Stimulated activated effector memory CD8-positive, alpha-beta T cell treated with anti-CD3 and anti-CD28 coated beads, Interleukin-12 subunit alpha, Interleukin-12 subunit beta, amount 100 ng/mL, for 72 hours (primary cell): Measurements from ENCODE around the gene TBRG4.
"Not testable (repeated sequence)": the region's sequence is repeated elsewhere in the genome, so short reads cannot be mapped to it uniquely, and the experiment has no call there.

Experiments
- ATAC-seq: fragments of 150-1000 bp; cut with Tn5 transposase; 2 replicates; pipeline ENCODE4 v1.10.0; 2021
- DNase-seq, 2 donors: peaks; one replicate each; pipeline ENCODE4 v3.0.0; 2021 to 2022; ENCODE audit warnings: low spot score in 2 of 2
- H3K27ac Mint-ChIP-seq: one replicate; pipeline ENCODE4 v1.8.0; 2022; ENCODE audit warnings: mild to moderate bottlenecking, mixed read lengths
- H3K36me3 Mint-ChIP-seq: one replicate; pipeline ENCODE4 v1.8.0; 2022; ENCODE audit warnings: mild to moderate bottlenecking, mixed read lengths
- H3K4me1 Mint-ChIP-seq: one replicate; pipeline ENCODE4 v1.8.0; 2022; ENCODE audit warnings: mixed read lengths
- H3K4me3 Mint-ChIP-seq: one replicate; pipeline ENCODE4 v1.8.0; 2022; ENCODE audit warnings: mild to moderate bottlenecking, mixed read lengths
- H3K9me3 Mint-ChIP-seq: one replicate; pipeline ENCODE4 v1.8.0; 2022; ENCODE audit warnings: mixed read lengths

Gene TBRG4

DNA sequence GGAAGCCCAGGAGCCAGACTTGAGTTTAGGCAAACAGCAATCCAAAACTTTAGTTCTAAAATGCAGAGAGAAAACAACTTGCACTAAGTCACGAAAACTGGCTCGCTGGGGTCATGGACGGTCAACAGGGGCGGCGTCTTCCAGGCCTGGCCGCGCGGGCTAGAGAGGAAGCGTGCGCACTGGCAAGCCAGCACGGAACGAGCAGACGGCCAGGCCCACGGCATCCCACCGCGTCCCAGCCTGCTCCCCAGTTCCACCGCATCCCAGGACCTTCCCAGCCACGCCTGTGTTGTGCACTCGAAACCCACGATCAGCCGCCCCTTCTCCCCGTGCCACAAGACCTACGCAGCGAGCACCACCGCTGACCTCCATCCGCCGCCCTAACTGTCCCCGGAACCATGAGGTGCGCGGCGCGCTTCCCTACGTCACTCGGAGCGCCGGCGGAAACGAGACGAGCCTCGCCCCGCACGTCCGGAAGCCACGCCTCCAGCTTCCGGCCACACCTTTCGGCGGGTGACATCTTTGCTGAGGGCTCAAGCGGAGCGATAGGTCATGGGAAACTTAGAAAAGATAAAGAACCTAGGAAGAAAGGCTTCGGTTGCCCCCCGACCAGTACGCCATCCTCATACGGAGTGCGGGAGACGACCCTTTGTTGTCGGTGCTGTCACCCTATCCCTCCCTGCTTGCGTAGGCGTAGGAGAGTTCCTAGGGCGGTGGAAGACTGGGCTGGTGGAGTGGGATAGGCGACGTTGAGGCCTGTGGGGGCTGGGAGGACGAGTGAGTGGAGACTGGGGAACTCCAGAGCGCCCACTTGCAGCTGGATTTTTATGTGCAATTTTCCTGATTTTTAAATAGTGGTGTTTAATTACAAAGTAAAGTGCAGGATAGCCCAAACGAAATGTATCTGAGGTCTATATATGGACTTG, at the start of gene TBRG4:
TSS of gene TBRG4 (minus strand) at position 400 of the 926 bp plus-strand sequence. CDS start 2,460 bp downstream, outside the sequence.
- DNase-seq: peak; percentile 88 to 96
- peak within 1 kb of the TSS; percentile 99 for H3K4me3 Mint-ChIP-seq
- no peaks in the 10 kb centered on the region for H3K9me3 Mint-ChIP-seq
- H3K27ac Mint-ChIP-seq: peak within 1 kb of the TSS; percentile 99
- ATAC-seq: peak; percentile 97
- H3K4me1 Mint-ChIP-seq: peaks cover 37% of the 10 kb centered on the region
- peaks cover 53% of the 10 kb centered on the region for H3K36me3 Mint-ChIP-seq

DNA sequence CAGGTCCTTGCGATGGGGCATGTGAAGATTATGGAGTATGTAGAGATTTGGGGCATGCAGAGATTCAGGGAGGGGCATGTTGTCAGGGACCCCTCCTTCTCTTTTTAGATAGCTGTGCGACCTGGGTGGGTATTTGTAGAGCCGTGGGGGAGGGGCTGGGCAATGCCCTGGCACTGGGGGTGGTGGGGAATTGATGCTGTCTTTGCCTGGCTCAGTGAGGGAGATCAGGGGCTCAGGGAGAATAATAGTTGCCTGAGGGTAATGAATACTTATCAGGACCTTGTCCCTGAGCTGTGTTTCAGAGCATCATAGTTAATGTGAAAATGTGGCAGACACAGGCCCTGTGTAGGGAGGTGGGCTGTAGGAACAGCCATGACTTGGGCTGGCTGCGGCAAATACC, 49.6 kb upstream of the TBRG4 start:
- no peak for DNase-seq
- Mint-ChIP-seq H3K4me3 (no peak overlapping the region), H3K4me1 (peaks cover 15% of the 10 kb centered on the region), H3K9me3 (peaks cover 6% of the 10 kb centered on the region), H3K36me3 (no peaks in the 10 kb centered on the region), H3K27ac (peak overlapping the region; percentile 51)
- ATAC-seq: no peak

DNA sequence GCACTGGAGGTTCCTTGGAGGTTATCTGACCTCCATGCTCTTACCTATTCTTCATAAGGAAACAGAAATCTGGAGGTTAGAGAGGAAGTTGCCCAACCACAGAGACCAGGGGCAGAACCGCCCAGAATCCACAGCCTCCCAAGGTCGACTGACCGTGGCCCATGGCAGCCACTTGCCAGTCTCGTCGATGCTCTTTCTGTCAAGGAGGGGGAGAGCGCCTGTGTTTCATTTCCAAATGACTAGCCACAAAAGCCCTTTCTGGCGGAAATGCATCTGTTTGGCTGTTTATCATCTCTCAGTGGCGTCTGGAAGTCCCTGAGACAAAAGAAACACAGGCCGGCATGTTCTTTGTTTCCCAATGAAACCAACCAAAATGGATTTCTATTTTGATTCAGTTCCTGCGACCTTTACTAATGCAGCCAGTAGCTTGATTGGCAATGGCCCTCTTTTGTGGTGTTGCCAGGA, 49.0 kb upstream of the TBRG4 start:
- H3K4me1 Mint-ChIP-seq: peaks cover 15% of the 10 kb centered on the region
- no peak for DNase-seq
- H3K36me3 Mint-ChIP-seq: no peaks in the 10 kb centered on the region
- peaks cover 6% of the 10 kb centered on the region for H3K9me3 Mint-ChIP-seq
- H3K4me3 Mint-ChIP-seq: no peak overlapping the region
- no peak for ATAC-seq
- H3K27ac Mint-ChIP-seq: peak overlapping the region; percentile 51

DNA sequence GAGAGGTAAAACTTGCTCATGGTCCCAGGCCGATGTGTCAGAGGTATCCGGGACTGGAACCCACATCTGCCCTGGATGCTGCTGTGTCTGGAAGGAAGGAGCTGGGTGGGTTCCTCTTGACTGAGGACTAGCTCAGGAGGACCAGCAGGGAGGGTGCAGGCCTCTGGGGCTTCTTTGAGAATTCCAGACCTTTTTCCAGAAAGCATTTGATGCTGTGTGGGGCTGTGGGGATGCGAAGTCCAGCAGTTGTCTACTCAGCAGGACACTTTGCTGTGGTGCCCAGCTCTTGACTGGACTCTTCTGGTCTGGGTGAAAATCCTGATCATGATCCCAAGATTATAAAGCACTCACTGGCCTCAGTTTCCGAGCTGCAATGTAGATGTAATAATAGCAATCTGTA, 47.8 kb upstream of the TBRG4 start:
- peaks cover 15% of the 10 kb centered on the region for H3K4me1 Mint-ChIP-seq
- no peaks in the 10 kb centered on the region for H3K9me3 Mint-ChIP-seq
- no peak overlapping the region for H3K4me3 Mint-ChIP-seq
- ATAC-seq (no peak), DNase-seq (no peak)
- no peak overlapping the region for H3K27ac Mint-ChIP-seq
- H3K36me3 Mint-ChIP-seq: no peaks in the 10 kb centered on the region

DNA sequence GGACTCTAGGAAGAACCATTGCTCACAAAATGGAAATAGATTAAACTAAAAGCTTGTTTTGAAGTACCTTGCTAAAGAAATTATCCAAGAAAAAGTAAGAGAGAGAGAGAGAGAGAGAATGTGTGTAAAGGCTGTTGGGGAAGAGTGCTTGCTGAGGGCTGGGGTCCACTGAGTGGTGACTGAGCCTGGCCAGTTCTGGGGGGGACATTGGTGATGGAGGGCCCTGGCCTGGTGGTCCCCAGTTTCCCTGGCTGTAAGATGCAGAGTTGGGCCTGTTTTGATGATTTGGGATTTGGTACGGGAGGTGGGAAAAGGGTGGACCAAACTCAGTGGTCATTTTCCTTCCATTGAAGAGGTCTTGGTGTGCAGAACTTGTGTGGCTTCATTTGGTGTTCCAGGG, 47.0 kb upstream of the TBRG4 start:
- DNase-seq (no peak), ATAC-seq (no peak)
- Mint-ChIP-seq H3K4me3 (no peak overlapping the region), H3K27ac (no peak overlapping the region), H3K4me1 (peaks cover 15% of the 10 kb centered on the region), H3K36me3 (no peaks in the 10 kb centered on the region), H3K9me3 (no peaks in the 10 kb centered on the region)

DNA sequence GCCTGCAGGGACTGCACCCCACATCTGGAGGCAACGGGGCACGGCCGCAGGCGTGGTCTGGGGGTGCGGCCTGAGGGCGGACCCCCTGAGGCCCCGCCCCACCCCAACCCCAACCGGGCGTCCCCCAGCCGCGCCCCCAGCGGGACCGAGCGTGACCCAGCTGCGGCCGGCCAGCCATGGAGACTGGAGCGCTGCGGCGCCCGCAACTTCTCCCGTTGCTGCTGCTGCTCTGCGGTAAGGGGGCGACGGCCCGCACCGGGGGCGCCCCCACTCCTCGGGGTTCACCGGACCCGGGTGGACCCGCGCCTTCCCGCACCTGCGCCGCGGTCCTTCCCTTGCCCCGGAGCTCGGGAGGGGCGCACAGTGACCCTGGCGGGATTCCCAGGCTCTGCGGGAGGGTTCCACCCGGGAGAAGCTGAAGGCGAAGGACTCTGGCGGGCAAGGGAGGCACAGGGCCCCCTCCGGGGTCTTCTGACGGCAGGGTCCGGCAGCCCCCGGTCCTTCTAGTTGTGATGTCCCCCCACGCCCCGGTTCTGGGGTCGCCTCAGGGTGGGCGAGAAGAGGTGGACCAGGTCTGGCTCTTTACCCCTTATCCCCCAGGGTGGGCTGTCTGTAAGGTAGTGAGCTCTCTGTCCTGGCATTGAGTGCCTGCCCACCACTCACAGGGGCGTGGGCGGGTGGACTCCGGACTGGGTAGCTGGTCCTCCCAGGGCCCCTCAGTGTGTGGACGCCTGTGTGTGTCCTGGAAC, 46.3 kb upstream of the TBRG4 start, which contains the start of gene RAMP3:
TSS of gene RAMP3 (plus strand) at position 139 of the 749 bp plus-strand sequence. CDS start at position 177, 38 bp downstream.
- Mint-ChIP-seq H3K4me3 (no peak within 1 kb of the TSS), H3K4me1 (peaks cover 15% of the 10 kb centered on the region), H3K36me3 (no peaks in the 10 kb centered on the region), H3K27ac (no peak within 1 kb of the TSS), H3K9me3 (no peaks in the 10 kb centered on the region)
- no peak for ATAC-seq
- no peak for DNase-seq

DNA sequence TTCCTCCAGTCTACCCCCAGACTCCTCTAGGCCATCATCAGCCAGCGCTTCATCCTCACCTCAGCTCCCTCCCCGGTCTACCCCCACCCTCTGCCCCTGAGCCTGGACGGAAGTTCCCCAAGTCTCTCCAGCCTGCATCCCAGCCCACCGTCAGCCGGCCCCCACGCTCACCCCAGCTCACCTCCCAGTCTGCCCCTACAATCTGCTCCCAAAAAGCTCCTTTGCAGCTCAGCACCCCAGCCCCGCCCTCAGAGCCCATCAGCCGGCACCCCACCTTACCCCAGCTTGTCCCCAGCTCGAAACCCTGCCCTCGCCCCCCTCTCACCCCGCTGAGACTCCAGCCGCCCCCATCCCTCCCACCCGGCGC, 45.8 kb upstream of the TBRG4 start:
- Mint-ChIP-seq H3K9me3 (no peaks in the 10 kb centered on the region), H3K27ac (no peak overlapping the region), H3K4me3 (no peak overlapping the region), H3K36me3 (no peaks in the 10 kb centered on the region), H3K4me1 (peaks cover 15% of the 10 kb centered on the region)
- ATAC-seq (no peak), DNase-seq (no peak)

DNA sequence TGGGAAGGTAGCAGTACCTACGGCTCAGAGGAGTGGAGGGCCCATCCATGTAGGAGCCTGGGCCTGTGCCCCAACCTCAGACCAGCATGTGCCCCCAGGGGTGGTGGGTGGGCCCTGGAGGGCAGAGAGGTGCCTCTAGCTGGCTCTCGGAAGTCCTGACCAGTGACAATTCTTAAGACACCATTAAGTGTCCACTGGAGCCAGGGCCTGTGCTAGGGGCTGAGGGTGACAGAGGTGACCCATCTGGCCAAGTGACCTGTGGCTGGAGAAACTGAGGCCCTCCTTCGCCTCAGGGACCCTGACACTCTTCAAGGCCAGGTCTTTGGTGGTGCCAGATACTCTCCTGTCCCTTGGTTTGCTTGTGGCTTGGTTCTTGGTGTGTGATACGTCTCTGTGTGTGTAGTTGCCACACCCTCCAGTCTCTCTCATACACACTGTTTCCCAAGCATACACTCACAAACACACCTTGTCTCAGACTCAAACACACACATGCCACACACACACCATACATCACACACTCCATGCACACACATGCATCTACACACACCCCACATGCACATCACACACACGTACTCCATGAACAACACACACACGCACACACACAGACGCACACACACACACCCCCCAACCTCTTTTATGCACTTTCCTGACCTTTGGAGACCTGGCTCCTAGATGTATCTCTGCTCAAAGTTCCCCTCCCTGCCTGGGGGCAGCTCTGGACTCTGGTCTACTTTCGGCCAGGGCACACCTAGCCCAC, 45.2 kb upstream of the TBRG4 start:
- DNase-seq (no peak), ATAC-seq (no peak)
- no peak overlapping the region for H3K4me3 Mint-ChIP-seq
- no peaks in the 10 kb centered on the region for H3K36me3 Mint-ChIP-seq
- H3K27ac Mint-ChIP-seq: no peak overlapping the region
- H3K9me3 Mint-ChIP-seq: no peaks in the 10 kb centered on the region
- peaks cover 14% of the 10 kb centered on the region for H3K4me1 Mint-ChIP-seq

DNA sequence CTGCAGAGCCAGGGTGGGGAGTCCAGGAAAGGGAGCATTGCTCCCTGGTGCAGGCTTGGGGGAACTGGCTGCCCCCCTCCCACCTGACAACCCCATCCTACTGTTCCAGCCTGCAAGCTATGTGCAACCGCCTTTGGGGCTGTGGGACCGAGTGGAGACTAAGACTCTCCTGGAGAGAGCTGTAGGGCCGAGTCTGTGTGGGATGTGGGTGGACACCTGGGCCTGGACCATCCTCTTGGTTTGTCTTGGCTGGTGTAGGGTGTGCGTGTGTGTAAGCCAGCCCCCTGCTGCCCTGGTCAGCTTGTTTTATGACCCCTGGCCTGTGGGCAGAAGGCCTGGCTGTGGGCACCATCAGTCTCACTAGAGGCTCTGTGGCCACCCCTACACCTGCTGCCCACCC, 44.4 kb upstream of the TBRG4 start:
- Mint-ChIP-seq H3K36me3 (no peaks in the 10 kb centered on the region), H3K4me3 (no peak overlapping the region), H3K27ac (no peak overlapping the region), H3K4me1 (peaks cover 7% of the 10 kb centered on the region), H3K9me3 (no peaks in the 10 kb centered on the region)
- ATAC-seq: peak; percentile 12
- no peak for DNase-seq

DNA sequence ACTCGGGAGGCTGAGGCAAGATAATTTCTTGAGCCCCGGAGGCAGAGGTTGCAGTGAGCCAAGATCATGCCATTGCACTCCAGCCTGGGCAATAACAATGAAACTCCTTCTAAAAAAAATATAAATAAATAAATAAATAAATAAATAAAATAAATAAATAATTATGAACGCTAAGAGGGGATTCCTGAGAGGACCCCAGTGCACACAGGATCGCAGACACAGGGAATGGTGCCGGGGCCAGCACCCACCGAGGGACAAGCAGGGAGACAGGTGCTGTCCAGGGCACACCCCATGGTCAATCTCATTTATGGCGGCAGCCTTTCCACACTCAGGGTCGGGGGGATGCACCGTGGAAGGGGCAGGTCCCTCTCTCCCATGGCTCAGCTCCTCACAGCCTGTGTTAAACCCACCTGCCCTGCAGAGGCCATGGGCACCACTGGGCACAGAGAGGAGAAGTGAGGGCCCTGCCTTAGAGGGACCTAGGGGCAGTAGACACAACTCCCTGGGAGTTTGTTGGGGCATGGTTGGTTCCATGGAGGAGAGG, 43.9 kb upstream of the TBRG4 start:
- H3K4me1 Mint-ChIP-seq: peaks cover 7% of the 10 kb centered on the region
- H3K9me3 Mint-ChIP-seq: no peaks in the 10 kb centered on the region
- no peak overlapping the region for H3K4me3 Mint-ChIP-seq
- H3K27ac Mint-ChIP-seq: no peak overlapping the region
- ATAC-seq (no peak), DNase-seq (no peak)
- no peaks in the 10 kb centered on the region for H3K36me3 Mint-ChIP-seq

DNA sequence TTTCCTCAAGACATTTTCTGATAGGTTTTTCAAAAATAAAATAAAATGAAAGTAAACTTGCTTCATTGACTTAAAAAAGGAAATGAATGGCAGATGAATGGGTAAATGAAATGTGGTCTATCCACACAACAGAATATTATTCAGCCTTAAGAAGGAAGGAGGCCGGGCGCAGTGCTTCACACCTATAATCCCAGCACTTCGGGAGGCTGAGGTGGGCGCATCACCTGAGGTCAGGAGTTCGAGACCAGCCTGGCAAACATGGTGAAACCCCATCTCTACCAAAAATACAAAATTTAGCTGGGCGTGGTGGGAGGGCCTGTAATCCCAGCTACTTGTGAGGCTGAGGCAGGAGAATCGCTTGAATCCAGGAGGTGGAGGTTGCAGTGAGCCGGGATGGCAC, 42.4 kb upstream of the TBRG4 start:
- not testable (repeated sequence) for H3K36me3 Mint-ChIP-seq, H3K4me1 Mint-ChIP-seq, H3K4me3 Mint-ChIP-seq

DNA sequence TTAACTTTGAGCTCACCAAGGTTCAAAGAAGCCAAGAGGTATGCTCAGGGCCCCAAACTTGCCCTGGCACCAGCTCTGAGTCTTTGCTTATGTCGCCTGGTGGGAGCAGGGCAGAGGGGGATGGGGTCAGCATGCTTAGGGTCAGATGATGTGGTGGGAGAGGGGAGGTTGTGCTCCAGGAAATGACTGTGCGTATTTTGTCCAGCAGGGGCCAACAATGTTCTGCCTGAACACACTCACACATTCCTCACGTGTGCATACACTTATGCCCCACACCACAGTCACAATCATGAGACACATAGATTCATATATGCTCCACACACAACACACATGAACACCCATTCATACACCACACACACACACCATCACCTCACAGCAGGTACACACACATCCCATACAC, 41.7 kb upstream of the TBRG4 start:
- DNase-seq: no peak
- Mint-ChIP-seq H3K4me1 (peaks cover 7% of the 10 kb centered on the region), H3K36me3 (no peaks in the 10 kb centered on the region), H3K9me3 (no peaks in the 10 kb centered on the region), H3K27ac (no peak overlapping the region), H3K4me3 (no peak overlapping the region)
- ATAC-seq: no peak

More for the DNA sequence above, 42.4 kb upstream of the TBRG4 start:
- H3K27ac Mint-ChIP-seq, DNase-seq, ATAC-seq, H3K9me3 Mint-ChIP-seq: not testable (repeated sequence)

DNA sequence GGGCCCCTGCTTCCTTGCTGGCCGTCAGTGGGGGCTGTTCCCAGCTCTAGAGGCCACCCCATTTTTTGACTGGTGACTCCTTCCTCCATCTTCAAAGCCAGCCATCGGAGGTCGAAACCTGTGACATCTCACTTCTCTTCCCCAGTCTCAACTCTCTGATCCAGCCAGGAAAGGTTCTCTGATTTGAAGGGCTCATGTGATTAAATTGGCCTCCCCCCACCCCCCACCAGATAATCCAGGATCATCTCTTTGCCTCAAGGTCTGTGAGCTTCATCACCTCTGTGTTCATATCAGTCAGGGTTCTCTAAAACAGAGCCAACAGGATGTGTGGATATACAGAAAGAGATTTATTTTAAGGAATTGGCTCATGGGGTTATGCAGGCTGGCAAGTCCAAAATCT, 40.5 kb upstream of the TBRG4 start:
- no peak for ATAC-seq
- H3K36me3 Mint-ChIP-seq: no peaks in the 10 kb centered on the region
- H3K4me3 Mint-ChIP-seq: no peak overlapping the region
- no peak overlapping the region for H3K27ac Mint-ChIP-seq
- DNase-seq: no peak
- H3K4me1 Mint-ChIP-seq: peaks cover 4% of the 10 kb centered on the region
- H3K9me3 Mint-ChIP-seq: no peaks in the 10 kb centered on the region

DNA sequence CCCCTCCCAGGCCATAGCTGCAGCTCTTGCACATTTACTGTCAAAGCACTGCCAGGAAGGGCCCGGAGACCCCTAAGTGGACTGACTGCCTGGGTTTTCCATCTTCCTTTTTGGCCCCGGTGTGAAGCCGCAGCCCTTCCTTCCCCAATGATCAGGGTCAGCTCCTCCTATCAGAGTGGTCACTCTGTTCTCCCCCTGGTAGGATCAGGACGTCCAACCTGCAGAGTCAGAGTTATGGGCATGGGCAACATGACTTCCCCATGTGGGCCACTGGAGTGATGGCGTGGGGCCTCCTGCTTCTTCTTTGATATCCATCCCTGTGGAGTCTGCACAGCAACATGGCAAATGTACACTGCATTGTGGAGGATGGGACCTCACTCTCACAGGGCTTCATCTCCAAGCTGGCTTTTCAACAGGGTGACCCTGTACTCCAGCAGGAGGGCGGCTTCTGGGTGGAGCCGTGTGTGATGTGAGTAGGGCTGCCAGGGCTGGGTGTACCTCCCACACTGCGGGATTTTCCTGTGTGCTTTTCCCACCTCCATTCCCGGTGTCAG, 39.7 kb upstream of the TBRG4 start:
- no peak overlapping the region for H3K4me3 Mint-ChIP-seq
- no peaks in the 10 kb centered on the region for H3K9me3 Mint-ChIP-seq
- DNase-seq: no peak
- no peak overlapping the region for H3K27ac Mint-ChIP-seq
- ATAC-seq: no peak
- H3K36me3 Mint-ChIP-seq: no peaks in the 10 kb centered on the region
- H3K4me1 Mint-ChIP-seq: no peaks in the 10 kb centered on the region

DNA sequence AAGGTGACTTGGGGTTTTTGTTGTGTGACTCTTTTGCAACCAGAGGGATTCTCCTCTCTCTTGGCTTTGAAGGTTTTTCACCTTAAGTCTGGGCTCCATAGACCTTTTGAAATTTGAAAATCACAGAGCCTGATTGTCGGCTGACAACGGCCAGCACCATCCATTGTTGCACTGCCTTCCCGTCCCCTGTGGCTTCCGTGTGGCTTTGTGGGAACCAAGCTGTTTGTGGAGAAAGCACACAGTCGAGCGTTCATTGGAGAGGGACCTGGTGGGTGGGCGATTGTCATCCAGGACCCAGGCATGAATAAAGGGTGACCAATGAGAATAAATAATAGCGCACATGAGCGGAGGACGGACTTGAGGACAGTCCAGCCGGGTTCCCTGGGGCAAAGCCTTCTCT, 38.7 kb upstream of the TBRG4 start:
- ATAC-seq: no peak
- no peak overlapping the region for H3K27ac Mint-ChIP-seq

More for the DNA sequence above, 38.7 kb upstream of the TBRG4 start:
- no peak overlapping the region for H3K4me3 Mint-ChIP-seq
- H3K4me1 Mint-ChIP-seq: no peaks in the 10 kb centered on the region
- H3K36me3 Mint-ChIP-seq: no peaks in the 10 kb centered on the region
- DNase-seq: no peak
- H3K9me3 Mint-ChIP-seq: no peaks in the 10 kb centered on the region
